ENCODE data around the gene CRYBA2.

The CRYBA2 gene

DNA sequence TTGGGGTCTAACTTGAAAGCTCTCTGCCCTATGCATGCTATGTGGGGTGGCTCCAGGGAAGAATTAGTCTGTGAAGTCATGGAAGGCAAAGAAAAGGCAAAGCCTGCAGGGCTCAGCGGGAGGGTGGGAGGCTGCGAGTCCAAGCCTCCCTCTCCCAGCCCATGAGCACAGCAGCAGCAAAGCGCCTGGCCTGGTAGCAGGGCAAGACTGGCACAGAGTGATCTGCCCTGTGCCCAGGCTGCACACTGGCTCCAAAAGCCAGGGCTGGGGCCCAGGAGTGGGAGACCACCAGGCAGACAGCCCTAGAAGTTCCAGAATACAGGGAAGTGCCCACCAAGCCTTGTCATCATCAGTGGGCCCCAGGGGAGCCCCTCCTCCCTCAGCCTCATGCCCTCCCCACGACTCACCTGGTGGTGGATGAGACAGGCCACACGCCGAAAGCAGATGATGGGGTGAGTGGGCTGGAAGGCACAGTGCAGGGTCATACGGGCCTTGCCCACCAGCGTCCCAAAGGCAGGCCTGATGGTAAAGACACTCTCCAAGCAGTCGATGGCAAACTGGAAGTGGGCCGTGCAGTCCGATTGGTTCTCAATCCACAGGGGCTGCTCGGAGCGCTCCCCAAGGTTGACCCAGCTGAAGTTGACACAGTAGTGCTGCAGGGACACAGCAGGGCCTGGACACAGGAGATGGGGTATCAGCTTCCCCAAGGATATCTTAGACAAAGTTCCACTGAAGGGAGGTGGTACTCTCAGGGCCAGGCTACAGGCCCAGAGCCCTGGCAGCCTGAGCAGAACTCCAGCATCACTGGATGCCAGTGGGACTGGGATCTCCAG lies 36.0 kb upstream of the CRYBA2 start:
- Mint-ChIP-seq H3K4me3 (no peak overlapping the region), H3K4me1 (ENCODE audit: low read depth) (no peaks in the 10 kb centered on the region), H3K27ac (no peak overlapping the region), H3K27me3 (peaks cover 27% of the 10 kb centered on the region), H3K9me3 (no peaks in the 10 kb centered on the region), H3K36me3 (ENCODE audit: low read depth) (no peaks in the 10 kb centered on the region)

DNA sequence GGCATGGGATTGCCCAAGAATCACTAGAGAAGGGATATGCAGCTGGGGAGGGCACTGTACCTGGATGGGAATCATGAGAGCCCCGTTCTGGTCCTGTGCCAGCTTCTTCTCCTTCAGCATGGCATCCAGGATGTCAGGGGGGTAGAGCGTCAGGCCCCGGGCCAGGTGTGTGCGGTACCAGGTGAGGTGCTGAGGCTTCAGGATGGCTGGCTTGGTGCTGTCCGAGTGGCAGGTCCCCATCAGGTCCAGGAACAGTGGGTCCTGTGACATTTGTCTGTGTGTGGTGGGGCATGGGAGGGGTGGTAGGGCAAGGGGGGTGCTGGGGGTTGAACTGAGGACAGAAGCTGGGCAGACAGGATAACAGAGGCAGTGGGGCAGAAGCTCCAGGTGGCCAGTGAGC lies 34.9 kb upstream of the CRYBA2 start:
- Mint-ChIP-seq H3K4me1 (ENCODE audit: low read depth) (no peaks in the 10 kb centered on the region), H3K27ac (no peak overlapping the region), H3K27me3 (peaks cover 19% of the 10 kb centered on the region), H3K4me3 (no peak overlapping the region), H3K36me3 (ENCODE audit: low read depth) (no peaks in the 10 kb centered on the region), H3K9me3 (no peaks in the 10 kb centered on the region)

DNA sequence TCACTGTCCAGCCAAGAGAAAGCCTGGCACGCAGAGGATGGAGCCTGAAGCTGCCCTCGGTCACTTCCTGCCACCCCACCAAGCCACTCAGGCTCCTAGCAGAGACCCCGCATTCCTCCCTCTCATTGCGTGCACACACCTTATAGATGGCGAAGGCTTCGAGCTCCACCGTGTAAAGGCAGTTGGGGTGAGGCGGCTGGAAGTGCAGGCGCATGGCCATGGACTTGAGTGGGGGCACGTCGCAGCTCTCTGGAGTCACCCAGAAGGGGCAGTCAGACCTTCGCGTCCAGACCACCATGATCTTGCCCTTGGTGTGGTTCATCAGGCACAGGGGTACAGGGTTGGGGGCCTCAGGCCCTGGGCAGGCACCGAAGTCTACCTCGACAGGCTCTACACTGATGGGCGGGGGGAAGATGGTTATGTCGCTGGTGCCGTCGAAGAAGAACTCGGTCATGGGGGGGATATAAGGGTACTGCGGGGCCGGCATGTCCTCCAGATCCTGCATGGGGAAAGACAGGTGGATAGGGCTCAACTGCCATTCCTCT lies 34.4 kb upstream of the CRYBA2 start:
- Mint-ChIP-seq H3K4me3 (no peak overlapping the region), H3K27me3 (peaks cover 16% of the 10 kb centered on the region), H3K36me3 (ENCODE audit: low read depth) (no peaks in the 10 kb centered on the region), H3K9me3 (no peaks in the 10 kb centered on the region), H3K27ac (no peak overlapping the region), H3K4me1 (ENCODE audit: low read depth) (no peaks in the 10 kb centered on the region)

DNA sequence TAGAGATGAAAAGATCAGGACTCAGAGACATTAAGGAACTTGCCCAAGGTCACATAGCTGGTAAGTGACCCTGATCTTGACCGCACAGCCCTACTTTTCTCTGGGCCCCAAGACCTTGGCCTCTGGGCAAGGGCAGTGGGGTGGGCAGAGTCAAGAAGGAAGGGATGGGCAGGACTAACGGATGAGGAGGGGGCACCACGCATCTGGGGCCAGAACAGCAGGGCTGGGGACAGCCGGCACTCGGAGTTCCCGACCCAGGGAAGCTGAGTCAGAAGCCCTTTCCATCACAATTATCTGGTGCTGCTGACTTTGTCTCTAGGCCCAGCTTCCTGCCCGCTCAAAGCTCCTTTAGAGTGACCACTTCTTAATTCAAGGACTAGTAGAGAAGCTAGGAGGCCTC lies 33.7 kb upstream of the CRYBA2 start:
- H3K4me1 Mint-ChIP-seq (ENCODE audit: low read depth): no peaks in the 10 kb centered on the region
- H3K27ac Mint-ChIP-seq: no peak overlapping the region
- no peak overlapping the region for H3K4me3 Mint-ChIP-seq
- H3K27me3 Mint-ChIP-seq: peaks cover 11% of the 10 kb centered on the region
- no peaks in the 10 kb centered on the region for H3K36me3 Mint-ChIP-seq (ENCODE audit: low read depth)
- no peaks in the 10 kb centered on the region for H3K9me3 Mint-ChIP-seq

DNA sequence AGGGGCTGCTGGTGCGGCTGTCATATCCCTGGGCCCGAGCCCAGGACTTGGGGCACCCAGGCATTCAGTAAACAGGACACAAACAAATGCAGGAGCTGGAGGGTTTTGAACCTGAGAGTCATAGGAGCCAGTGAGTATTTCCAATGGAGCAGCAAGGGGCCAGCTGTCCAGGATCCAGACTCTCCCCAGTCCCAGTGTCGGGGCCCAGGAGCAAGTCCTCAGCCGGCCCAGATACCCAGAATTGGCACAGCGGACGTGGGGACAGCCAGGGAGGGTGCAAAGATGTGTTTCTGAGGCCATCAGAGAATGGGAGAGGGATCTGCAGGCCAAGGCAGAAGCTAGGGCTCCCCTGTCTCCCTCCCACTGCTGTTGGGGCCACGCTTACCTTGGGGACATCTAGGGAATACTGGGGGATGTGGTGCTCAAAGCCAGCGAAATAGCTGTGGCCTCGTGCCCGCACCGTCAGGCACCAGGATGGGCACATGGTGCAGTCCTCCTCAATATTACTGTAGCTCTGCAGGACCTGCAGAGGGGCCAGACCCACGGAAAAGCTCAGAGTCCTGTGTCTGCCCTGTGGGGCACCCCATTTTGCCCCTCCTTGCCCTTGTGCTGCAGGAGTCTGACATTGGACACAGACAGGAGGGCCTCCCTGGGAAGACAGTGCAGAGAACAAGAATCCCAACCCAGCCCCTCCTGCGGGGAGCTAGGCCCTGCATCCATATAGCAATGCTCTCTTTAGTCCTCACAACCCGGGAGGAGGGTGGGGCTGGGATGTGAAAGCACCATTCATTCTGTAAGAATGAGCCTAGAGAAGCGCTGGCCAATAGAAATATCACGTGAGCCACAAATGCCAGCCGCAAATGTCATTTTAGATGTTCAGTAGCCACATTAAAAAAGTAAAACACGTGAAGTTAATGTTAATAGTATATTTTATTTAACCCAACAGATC lies 32.7 kb upstream of the CRYBA2 start:
- Mint-ChIP-seq H3K4me3 (no peak overlapping the region), H3K27ac (no peak overlapping the region), H3K4me1 (ENCODE audit: low read depth) (no peaks in the 10 kb centered on the region), H3K27me3 (peaks cover 5% of the 10 kb centered on the region), H3K36me3 (ENCODE audit: low read depth) (no peaks in the 10 kb centered on the region), H3K9me3 (no peaks in the 10 kb centered on the region)

DNA sequence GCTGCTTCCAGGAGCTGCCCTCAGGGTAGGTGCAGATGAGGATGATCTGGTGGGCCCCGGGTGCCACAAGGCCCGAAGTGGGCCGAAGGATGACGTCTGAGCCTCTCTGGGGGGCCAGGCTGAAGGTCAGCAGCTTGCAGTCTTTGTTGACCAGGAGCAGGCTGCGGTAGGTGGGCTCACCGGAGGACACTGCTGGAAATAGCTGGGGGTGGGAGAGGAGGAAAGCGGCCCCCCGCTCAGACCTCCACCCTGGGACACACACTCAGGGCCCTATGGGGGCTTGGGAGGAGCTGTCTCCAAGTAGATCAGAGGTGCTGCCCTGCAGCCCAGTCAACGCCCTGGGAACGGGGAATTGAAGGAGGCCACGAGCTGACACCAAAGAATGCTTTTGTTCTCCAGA lies 30.8 kb upstream of the CRYBA2 start:
- Mint-ChIP-seq H3K27ac (no peak overlapping the region), H3K4me3 (no peak overlapping the region), H3K4me1 (ENCODE audit: low read depth) (no peaks in the 10 kb centered on the region), H3K36me3 (ENCODE audit: low read depth) (no peaks in the 10 kb centered on the region), H3K27me3 (no peaks in the 10 kb centered on the region), H3K9me3 (no peaks in the 10 kb centered on the region)

DNA sequence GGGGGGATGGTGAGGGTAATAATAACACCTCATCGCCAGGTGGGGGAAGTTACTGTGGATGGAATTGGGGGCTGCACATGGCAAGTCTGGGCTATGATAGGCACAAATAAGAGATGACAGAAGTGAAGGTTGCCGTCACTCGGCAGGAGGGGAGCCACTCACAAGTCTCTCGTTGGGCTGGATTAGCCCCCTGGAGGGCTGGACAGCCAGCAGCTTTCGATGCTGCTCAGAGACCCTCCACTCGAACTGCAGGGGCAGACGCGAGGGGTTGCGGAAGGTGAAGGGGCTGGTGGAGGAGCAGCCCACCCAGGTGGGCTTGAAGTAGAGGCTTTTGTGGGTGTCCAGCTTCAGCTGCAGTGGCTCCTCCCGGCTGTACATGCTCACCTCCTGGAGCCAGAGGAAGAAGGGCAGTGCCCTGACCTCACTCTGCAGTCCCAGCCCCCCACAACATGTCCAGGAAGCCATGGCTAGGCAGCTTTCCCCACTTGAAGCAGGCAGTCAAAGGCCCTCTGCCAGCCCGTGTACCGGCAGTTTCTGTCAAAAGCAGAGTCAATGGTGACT lies 29.9 kb upstream of the CRYBA2 start:
- H3K27ac Mint-ChIP-seq: no peak overlapping the region
- no peaks in the 10 kb centered on the region for H3K9me3 Mint-ChIP-seq
- H3K27me3 Mint-ChIP-seq: no peaks in the 10 kb centered on the region
- H3K36me3 Mint-ChIP-seq (ENCODE audit: low read depth): no peaks in the 10 kb centered on the region
- H3K4me1 Mint-ChIP-seq (ENCODE audit: low read depth): no peaks in the 10 kb centered on the region
- no peak overlapping the region for H3K4me3 Mint-ChIP-seq

DNA sequence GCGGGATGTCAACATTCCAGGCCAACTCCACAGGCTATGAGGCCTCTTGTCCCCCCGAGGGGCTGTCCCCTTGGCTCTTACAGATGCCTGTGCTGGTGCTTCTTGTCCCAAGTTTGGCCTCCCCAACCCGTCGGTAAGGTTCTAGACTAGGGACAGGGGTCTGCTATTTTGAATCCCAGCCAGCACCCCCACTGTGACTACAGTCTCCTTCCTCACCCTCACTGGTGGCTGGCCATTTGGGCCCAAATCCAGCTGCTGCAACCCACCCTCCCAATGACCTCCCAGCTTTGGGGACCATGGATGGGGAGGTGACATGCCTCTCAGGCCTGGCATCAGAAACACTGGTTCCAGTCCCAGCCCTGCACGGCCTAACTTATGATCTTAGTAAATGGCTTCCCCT lies 29.4 kb upstream of the CRYBA2 start:
- Mint-ChIP-seq H3K27ac (no peak overlapping the region), H3K4me1 (ENCODE audit: low read depth) (no peaks in the 10 kb centered on the region), H3K4me3 (no peak overlapping the region), H3K27me3 (no peaks in the 10 kb centered on the region), H3K36me3 (ENCODE audit: low read depth) (no peaks in the 10 kb centered on the region), H3K9me3 (no peaks in the 10 kb centered on the region)

DNA sequence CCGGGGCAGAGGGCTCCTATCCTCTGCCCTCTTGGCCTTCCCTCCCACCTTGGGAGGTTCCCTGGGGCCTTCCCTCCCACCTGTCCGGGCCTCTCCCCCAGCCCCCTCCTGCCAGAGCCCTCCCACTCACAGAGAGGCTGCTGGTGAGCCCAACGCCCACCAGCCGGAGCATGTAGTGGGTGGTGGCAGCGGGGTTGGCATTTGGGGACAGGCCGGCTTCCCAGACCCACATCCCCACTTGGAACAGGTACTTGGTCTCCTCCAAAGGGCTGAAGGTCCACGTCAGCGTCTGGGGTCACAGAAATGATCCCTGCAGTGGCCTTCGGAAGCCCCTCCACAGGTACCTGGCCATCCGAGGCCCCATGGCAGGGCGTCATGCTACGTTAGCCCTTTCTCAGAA lies 28.8 kb upstream of the CRYBA2 start:
- no peak overlapping the region for H3K27ac Mint-ChIP-seq
- no peaks in the 10 kb centered on the region for H3K4me1 Mint-ChIP-seq (ENCODE audit: low read depth)
- H3K27me3 Mint-ChIP-seq: no peaks in the 10 kb centered on the region
- H3K4me3 Mint-ChIP-seq: no peak overlapping the region
- no peaks in the 10 kb centered on the region for H3K36me3 Mint-ChIP-seq (ENCODE audit: low read depth)
- H3K9me3 Mint-ChIP-seq: no peaks in the 10 kb centered on the region

DNA sequence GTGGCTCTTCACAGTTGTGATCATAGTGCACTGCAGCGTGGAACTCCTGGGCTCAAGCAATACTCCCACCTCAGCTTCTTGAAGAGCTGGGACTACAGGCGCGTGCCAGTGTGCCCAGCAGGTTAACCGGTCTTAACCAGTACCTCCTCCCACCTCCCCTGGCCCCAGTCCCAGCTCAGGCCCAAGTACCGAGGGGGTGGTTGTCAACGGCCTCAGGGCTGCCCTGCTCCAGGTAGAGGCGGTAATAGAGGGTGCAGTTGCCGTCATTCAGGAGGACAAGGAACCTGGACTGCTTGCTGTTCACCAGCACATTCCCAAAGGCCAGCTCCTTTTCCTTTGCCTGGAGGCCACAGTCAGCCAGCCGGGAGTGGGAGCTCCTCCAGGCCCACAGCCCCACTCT lies 28.4 kb upstream of the CRYBA2 start:
- H3K27me3 Mint-ChIP-seq: no peaks in the 10 kb centered on the region
- H3K36me3 Mint-ChIP-seq (ENCODE audit: low read depth): no peaks in the 10 kb centered on the region
- no peak overlapping the region for H3K4me3 Mint-ChIP-seq
- no peak overlapping the region for H3K27ac Mint-ChIP-seq
- H3K4me1 Mint-ChIP-seq (ENCODE audit: low read depth): no peaks in the 10 kb centered on the region
- no peaks in the 10 kb centered on the region for H3K9me3 Mint-ChIP-seq

DNA sequence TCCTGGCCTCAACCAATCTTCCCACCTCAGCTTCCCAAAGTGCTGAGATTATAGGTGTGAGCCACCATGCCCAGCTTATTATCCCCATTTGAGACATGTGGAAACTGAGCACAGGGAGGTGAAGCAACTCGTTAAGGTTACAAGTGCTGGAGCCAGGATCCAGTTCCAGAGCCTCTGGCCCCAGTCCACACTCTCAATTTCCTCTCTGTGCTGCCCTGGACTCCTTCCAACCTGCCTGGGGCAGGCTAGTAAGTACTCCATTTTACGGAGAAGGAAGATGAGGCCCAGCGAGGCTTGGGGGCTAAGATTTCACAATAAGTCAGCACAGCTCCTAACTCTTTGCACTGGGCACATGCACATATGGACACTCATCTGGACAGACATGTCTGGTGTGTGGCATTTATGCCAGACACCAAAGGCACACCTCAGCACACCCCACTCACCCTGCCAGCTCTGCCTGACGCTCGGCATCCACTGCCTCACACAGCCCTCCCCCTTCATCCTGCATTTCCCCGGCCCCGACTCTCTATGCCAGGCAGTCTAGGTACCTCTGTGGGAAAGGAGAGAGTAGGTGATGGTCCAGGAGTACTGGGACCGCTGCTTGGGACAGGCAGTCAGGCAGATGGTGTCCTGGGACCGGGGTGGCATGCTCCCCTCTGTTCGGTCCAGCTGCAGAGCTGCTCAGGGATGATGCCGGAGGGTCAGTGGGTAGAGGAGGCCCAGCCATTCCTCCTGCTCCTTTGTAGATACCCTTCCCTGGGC lies 27.6 kb upstream of the CRYBA2 start:
- H3K4me1 Mint-ChIP-seq (ENCODE audit: low read depth): no peaks in the 10 kb centered on the region
- H3K9me3 Mint-ChIP-seq: no peaks in the 10 kb centered on the region
- H3K27me3 Mint-ChIP-seq: no peaks in the 10 kb centered on the region
- H3K27ac Mint-ChIP-seq: no peak overlapping the region
- H3K36me3 Mint-ChIP-seq (ENCODE audit: low read depth): no peaks in the 10 kb centered on the region
- H3K4me3 Mint-ChIP-seq: no peak overlapping the region

DNA sequence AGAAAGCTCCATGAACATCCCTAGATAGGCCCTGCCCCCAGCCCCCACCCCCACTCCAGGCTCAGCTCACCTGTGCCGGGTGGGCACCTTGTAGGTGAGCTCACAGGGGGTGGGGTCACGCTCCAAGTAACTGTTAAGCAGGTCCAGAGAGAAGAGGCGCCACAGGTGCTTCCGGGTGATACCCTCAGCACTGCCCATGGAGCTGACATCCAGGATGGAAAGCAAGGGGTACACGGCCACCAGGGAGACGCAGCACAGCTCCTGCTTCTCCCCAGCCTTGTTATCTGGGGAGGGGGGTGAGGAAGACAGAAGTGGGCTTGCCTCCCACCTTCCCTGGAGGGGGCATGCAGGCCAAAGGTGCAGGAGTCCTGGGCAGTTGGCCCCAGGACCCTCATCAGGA lies 26.2 kb upstream of the CRYBA2 start:
- Mint-ChIP-seq H3K27me3 (no peaks in the 10 kb centered on the region), H3K9me3 (no peaks in the 10 kb centered on the region), H3K4me3 (no peak overlapping the region), H3K27ac (no peak overlapping the region), H3K36me3 (ENCODE audit: low read depth) (no peaks in the 10 kb centered on the region), H3K4me1 (ENCODE audit: low read depth) (no peaks in the 10 kb centered on the region)

DNA sequence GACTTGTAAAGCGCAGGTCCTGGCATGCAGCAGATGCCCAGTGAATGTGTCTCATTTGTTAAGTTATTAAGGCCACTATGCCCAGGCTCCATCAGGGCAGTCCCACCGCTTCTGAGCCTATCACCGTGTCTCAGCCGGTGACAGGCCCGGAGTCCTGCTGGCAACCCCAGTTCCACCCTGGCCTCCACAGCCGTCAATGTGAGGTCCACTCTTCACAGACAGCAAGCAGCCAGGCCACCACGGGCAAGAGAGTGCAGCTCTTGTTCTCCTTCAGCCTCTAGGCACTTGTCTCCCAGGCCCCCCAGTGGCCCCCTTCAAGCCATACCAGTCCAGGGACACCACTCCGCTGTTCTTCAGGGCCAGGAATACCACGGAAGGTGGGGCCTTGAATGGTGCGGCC lies 25.5 kb upstream of the CRYBA2 start:
- Mint-ChIP-seq H3K27me3 (no peaks in the 10 kb centered on the region), H3K27ac (no peak overlapping the region), H3K9me3 (no peaks in the 10 kb centered on the region), H3K4me3 (no peak overlapping the region), H3K36me3 (ENCODE audit: low read depth) (no peaks in the 10 kb centered on the region), H3K4me1 (ENCODE audit: low read depth) (no peaks in the 10 kb centered on the region)

DNA sequence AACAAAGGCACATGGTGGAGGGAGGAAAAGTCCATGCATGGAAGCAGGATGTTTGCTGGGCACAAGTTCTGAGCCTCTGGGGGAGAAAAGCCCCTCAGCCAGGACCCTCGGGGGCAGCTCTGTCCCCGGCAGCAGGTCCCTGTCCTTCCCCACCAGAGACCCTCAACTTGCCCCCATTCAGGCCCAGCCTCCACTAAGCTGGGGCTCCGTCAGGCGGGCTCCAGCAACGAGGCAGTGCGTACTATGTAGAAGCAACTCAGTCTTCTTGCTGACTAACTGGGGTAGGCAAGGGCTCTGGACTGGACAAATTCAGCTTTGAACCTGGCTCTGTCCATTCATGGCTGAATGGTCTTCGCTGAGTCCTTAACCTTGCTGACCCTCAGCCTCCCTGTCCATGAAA lies 25.1 kb upstream of the CRYBA2 start:
- Mint-ChIP-seq H3K36me3 (ENCODE audit: low read depth) (no peaks in the 10 kb centered on the region), H3K4me3 (no peak overlapping the region), H3K27me3 (no peaks in the 10 kb centered on the region)

More for the DNA sequence above, 25.1 kb upstream of the CRYBA2 start:
- Mint-ChIP-seq H3K27ac (no peak overlapping the region), H3K9me3 (no peaks in the 10 kb centered on the region), H3K4me1 (ENCODE audit: low read depth) (no peaks in the 10 kb centered on the region)

All from stimulated activated naive CD8-positive, alpha-beta T cell treated with anti-CD3 and anti-CD28 coated beads, Interleukin-15, Interleukin-2, amounts not matched to agents 100 ng/mL and 50 ng/mL, for 24 hours (primary cell).